Measurements from ENCODE around the gene TMEM11.

The TMEM11 gene

GRCh38 chr17:21160401-21160800 is 53.6 kb downstream of the TMEM11 start:
- no peak for DNase-seq (ENCODE audit: low read depth)

GRCh38 chr17:21157586-21158370 is 56.2 kb downstream of the TMEM11 start:
- no peak for DNase-seq (ENCODE audit: low read depth)

- DNase-seq (ENCODE audit: low read depth) = no peak
These were observed 61.2 kb downstream of the TMEM11 start for GRCh38 chr17:21152731-21153130.

- no peak for DNase-seq (ENCODE audit: low read depth)
These were observed 64.3 kb downstream of the TMEM11 start for GRCh38 chr17:21149621-21150020.

Data from activated T-cell treated with anti-CD3 and anti-CD28 coated beads for 24 hours (primary cell).